OCI-LY1 (cell line): ENCODE measurements around the gene KDM4F.

Experiments used
- H2AFZ ChIP-seq: fragments of 200-600 bp; sonication (generic), shearing (Covaris generic); 2 replicates; pipeline ENCODE4 v1.6.0; 2014; ENCODE audit warnings: antibody characterized with exemption, mild to moderate bottlenecking, low read length
- H3F3A ChIP-seq: fragments of 200-600 bp; sonication (generic), shearing (Covaris generic); 2 replicates; pipeline ENCODE4 v1.6.0; 2014; ENCODE audit warnings: mild to moderate bottlenecking, antibody characterized with exemption, low read length, moderate library complexity; ENCODE audit not compliant: insufficient read depth
- H3K27ac ChIP-seq: fragments of 200-600 bp; sonication (generic); 2 replicates; pipeline ENCODE4 v1.5.1; 2014; ENCODE audit warnings: low read length, mixed run types, mild to moderate bottlenecking, low read depth; ENCODE audit not compliant: poor library complexity, severe bottlenecking
- H3K27me3 ChIP-seq: fragments of 200-600 bp; sonication (generic); 2 replicates; pipeline ENCODE4 v1.6.0; 2014; ENCODE audit warnings: antibody characterized with exemption, mild to moderate bottlenecking, low read length, moderate library complexity; ENCODE audit not compliant: insufficient read depth
- H3K36me3 ChIP-seq: fragments of 200-600 bp; sonication (generic); 2 replicates; pipeline ENCODE4 v1.6.1; 2014; ENCODE audit warnings: mild to moderate bottlenecking, antibody characterized with exemption, low read length, moderate library complexity, mixed read lengths; ENCODE audit not compliant: insufficient read depth
- H3K4me1 ChIP-seq: fragments of 200-600 bp; sonication (generic); 2 replicates; pipeline ENCODE4 v1.5.1; 2014; ENCODE audit warnings: mild to moderate bottlenecking, low read length, moderate library complexity; ENCODE audit not compliant: insufficient read depth, severe bottlenecking
- H3K4me2 ChIP-seq: fragments of 200-600 bp; sonication (generic), shearing (Covaris generic); 2 replicates; pipeline ENCODE4 v1.6.1; 2014; ENCODE audit warnings: low read length
- H3K4me3 ChIP-seq: fragments of 200-600 bp; sonication (generic); 2 replicates; pipeline ENCODE4 v1.5.1; 2014; ENCODE audit warnings: low read length, low read depth, mild to moderate bottlenecking, mixed read lengths; ENCODE audit not compliant: poor library complexity, severe bottlenecking
- H3K79me2 ChIP-seq: fragments of 200-600 bp; shearing (Covaris generic); 2 replicates; pipeline ENCODE4 v1.6.1; 2016; ENCODE audit warnings: mixed run types, low read length, mixed read lengths; ENCODE audit not compliant: insufficient read depth
- H3K9ac ChIP-seq: fragments of 200-600 bp; sonication (generic), shearing (Covaris generic); 2 replicates; pipeline ENCODE4 v1.6.1; 2014; ENCODE audit warnings: mild to moderate bottlenecking, low read length, mixed read lengths
- H3K9me2 ChIP-seq: fragments of 200-600 bp; sonication (generic), shearing (Covaris generic); 2 replicates; pipeline ENCODE4 v1.6.1; 2014; ENCODE audit warnings: low read depth, mild to moderate bottlenecking, low read length, mixed read lengths
- H3K9me3 ChIP-seq: fragments of 200-600 bp; shearing (Covaris generic); 2 replicates; pipeline ENCODE4 v1.6.1; 2014; ENCODE audit warnings: low read length, mixed read lengths
- H4K20me1 ChIP-seq: fragments of 200-600 bp; sonication (generic), shearing (Covaris generic); 2 replicates; pipeline ENCODE4 v1.6.0; 2016; ENCODE audit warnings: mild to moderate bottlenecking, low read length; ENCODE audit not compliant: insufficient read depth
- EZH2 ChIP-seq: fragments of 200-600 bp; sonication (generic), shearing (Covaris generic); IDR thresholded peaks from 2 replicates; pipeline ENCODE4 v1.8.0; 2017; ENCODE audit warnings: borderline replicate concordance, mixed run types, mild to moderate bottlenecking, antibody characterized with exemption, low read length, moderate library complexity, mixed read lengths
- TF ChIP-seq, protein P1 (sequence below): fragments of 200-600 bp; sonication (generic), shearing (Covaris generic); IDR thresholded peaks from 2 replicates; pipeline ENCODE4 v1.5.1; 2017; ENCODE audit warnings: mild to moderate bottlenecking, antibody characterized with exemption, low read length, moderate library complexity, mixed read lengths

KDM4F gene

DNA sequence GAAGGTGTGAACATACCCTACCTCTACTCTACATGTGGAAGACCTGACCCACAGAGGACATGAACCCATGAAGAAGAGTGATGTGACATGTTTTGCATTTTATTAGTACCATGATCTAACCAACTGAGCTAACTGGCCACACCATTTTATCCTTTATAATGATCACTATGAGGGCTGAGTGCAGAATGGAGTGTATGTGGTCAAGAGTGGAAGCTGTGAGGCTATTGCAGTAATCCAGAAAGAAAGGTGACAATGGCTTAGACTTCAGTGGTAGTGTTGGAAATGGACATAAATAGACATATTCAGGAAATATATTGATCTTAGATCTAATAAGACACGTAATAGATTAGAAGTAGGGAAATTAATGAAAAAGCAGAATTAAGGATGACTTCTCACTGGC, 21.2 kb downstream of the KDM4F start:
- Histone ChIP-seq H3K9me2 (no peaks in the 10 kb centered on the region), H3K4me2 (no peak overlapping the region), H3K36me3 (no peaks in the 10 kb centered on the region), H3K9ac (no peak overlapping the region), H3K27ac (no peak overlapping the region), H3K79me2 (no peaks in the 10 kb centered on the region), H3K4me3 (no peak overlapping the region), H4K20me1 (no peaks in the 10 kb centered on the region), H3F3A (no peaks in the 10 kb centered on the region), H3K27me3 (no peaks in the 10 kb centered on the region), H3K4me1 (peaks cover 17% of the 10 kb centered on the region), H3K9me3 (no peaks in the 10 kb centered on the region), H2AFZ (no peak overlapping the region)
- TF ChIP-seq EZH2: no peak
- TF ChIP-seq, protein P1, sequence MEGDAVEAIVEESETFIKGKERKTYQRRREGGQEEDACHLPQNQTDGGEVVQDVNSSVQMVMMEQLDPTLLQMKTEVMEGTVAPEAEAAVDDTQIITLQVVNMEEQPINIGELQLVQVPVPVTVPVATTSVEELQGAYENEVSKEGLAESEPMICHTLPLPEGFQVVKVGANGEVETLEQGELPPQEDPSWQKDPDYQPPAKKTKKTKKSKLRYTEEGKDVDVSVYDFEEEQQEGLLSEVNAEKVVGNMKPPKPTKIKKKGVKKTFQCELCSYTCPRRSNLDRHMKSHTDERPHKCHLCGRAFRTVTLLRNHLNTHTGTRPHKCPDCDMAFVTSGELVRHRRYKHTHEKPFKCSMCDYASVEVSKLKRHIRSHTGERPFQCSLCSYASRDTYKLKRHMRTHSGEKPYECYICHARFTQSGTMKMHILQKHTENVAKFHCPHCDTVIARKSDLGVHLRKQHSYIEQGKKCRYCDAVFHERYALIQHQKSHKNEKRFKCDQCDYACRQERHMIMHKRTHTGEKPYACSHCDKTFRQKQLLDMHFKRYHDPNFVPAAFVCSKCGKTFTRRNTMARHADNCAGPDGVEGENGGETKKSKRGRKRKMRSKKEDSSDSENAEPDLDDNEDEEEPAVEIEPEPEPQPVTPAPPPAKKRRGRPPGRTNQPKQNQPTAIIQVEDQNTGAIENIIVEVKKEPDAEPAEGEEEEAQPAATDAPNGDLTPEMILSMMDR: no peak

DNA sequence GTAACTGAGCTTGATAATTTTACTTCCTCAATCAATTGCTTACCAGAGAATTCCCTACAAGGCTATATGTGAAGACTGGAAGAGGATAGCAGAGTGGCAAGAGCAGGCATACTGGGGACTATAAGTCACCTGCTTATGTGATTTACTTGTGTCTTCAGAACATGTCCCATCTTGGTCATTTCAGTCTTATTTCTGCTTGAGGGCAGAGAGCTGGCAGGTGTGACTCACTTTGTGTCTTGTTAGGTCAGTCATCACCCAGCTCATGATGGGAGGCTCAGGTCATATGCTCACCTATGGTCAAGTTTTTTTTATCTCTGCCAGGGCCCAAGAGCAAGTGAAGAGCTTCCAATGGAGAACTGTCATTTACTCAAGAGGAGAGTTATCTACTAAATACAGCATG, 23.7 kb downstream of the KDM4F start:
- TF ChIP-seq, protein P1: no peak
- TF ChIP-seq EZH2: no peak
- Histone ChIP-seq H3K9me2 (no peaks in the 10 kb centered on the region), H4K20me1 (no peaks in the 10 kb centered on the region), H3K4me2 (no peak overlapping the region), H3F3A (no peaks in the 10 kb centered on the region), H3K79me2 (no peaks in the 10 kb centered on the region), H3K36me3 (no peaks in the 10 kb centered on the region), H3K9ac (no peak overlapping the region), H3K4me3 (no peak overlapping the region), H2AFZ (no peak overlapping the region), H3K27me3 (no peaks in the 10 kb centered on the region), H3K9me3 (no peaks in the 10 kb centered on the region), H3K4me1 (peaks cover 12% of the 10 kb centered on the region), H3K27ac (no peak overlapping the region)

DNA sequence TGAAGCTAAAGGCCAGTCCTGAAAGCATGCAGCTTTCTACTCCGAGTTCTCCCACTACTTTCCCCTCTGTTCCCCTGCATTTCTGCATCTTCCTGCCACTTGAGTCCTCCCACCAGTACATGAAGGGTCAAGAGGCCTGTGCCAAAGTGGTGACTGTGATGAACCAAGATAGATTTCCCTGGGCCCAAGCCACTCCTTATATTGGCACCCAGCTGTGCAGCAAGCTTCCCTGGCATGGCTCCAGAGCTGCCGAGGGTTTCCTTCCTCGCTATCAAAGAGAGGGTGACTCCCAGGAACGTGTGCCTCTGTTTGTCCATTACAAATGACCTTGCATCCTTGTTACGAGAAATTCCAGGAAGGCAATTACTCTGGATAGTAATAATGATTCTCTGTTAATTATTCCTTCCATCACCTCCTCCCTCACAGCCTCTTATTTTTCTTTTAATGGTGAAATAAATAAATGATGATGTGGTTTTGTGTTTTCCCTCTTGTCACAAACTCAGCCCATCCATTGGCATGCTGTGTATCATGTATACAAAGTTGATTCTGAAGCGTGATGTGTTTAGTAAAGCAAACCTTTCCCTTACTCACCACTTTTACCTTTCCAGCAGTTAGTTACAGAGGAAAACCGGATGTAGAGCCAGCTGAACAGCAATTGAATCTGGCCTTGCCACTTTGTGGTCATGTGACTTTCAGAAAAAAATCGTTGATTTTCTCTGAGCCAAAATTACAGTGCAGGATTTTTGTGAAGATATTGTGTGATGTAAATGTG, 25.8 kb downstream of the KDM4F start:
- Histone ChIP-seq H2AFZ (no peak overlapping the region), H3K9me3 (no peaks in the 10 kb centered on the region), H3K9me2 (no peaks in the 10 kb centered on the region), H3K79me2 (no peaks in the 10 kb centered on the region), H3K27ac (no peak overlapping the region), H4K20me1 (no peaks in the 10 kb centered on the region), H3K27me3 (no peaks in the 10 kb centered on the region), H3F3A (no peaks in the 10 kb centered on the region), H3K9ac (no peak overlapping the region), H3K36me3 (no peaks in the 10 kb centered on the region), H3K4me3 (no peak overlapping the region), H3K4me2 (no peak overlapping the region), H3K4me1 (no peaks in the 10 kb centered on the region)
- TF ChIP-seq EZH2: no peak
- TF ChIP-seq, protein P1: no peak
